Transverse colon (tissue), 4 donors: ENCODE results near the gene ARF1.

Experiments used
- CTCF ChIP-seq, 5 experiments: fragments of 200-600 bp in 3 of 5; fragments of 450-650 bp in 2 of 5; sonication (generic) in 3 of 5; IDR thresholded peaks; 1 replicate in 2 of 5; 2 replicates in 3 of 5; pipeline ENCODE4 v1.5.1; 2016 to 2017; ENCODE audit warnings: antibody characterized with exemption in 5 of 5, inconsistent platforms in 3 of 5, mild to moderate bottlenecking in 2 of 5, moderate library complexity in 1 of 5
- EP300 ChIP-seq: sonication (generic); formaldehyde crosslinking; IDR thresholded peaks from one replicate; pipeline ENCODE4 v1.6.1; 2017; ENCODE audit warnings: antibody characterized with exemption, low read depth
- POLR2A ChIP-seq: fragments of 450-650 bp; IDR thresholded peaks from one replicate; pipeline ENCODE4 v1.6.1; 2016; ENCODE audit warnings: antibody characterized with exemption, mild to moderate bottlenecking, moderate library complexity
- POLR2AphosphoS5 ChIP-seq, 3 donors: sonication (generic); formaldehyde crosslinking; IDR thresholded peaks; one replicate each; pipeline ENCODE4 v1.6.1; 2016; ENCODE audit warnings: antibody characterized with exemption in 3 of 3

- TF ChIP-seq EP300 (no peak), CTCF (IDR thresholded peaks at IDR 0.05) (no peak), POLR2AphosphoS5 (IDR thresholded peaks at IDR 0.05) (no peak), POLR2A (no peak)
Observed at GRCh38 chr1:228039006-228039903, 43.3 kb upstream of the ARF1 start.
